NCI-H187 (cell line): Measurements from ENCODE around the gene RPS15.
A peak's percentile ranks its signal among the peaks of the same experiment; 100 is the strongest.

Source experiments
- DNase-seq, 2 experiments: peaks; one replicate each; lab custom pipeline; 2025; lab: John Stamatoyannopoulos, UW

RPS15 gene

GRCh38 chr19:1453525-1454364 is 15.5 kb downstream of the RPS15 start:
- no peak for DNase-seq

GRCh38 chr19:1455002-1455335 is 16.8 kb downstream of the RPS15 start:
- DNase-seq, result no peak

GRCh38 chr19:1455336-1456120 is 17.3 kb downstream of the RPS15 start:
- peak; percentile 96 to 97 for DNase-seq

GRCh38 chr19:1456121-1456900 is 18.1 kb downstream of the RPS15 start:
- DNase-seq, result no peak

GRCh38 chr19:1457031-1457739 is 19.0 kb downstream of the RPS15 start:
- no peak for DNase-seq

GRCh38 chr19:1457892-1458291 is 19.7 kb downstream of the RPS15 start:
- no peak for DNase-seq

- no peak for DNase-seq
Measured at GRCh38 chr19:1459479-1459878, 21.3 kb downstream of the RPS15 start.

- DNase-seq, result no peak
Measured at GRCh38 chr19:1460033-1460995, 22.1 kb downstream of the RPS15 start.

GRCh38 chr19:1461862-1462261 is 23.7 kb downstream of the RPS15 start:
- no peak for DNase-seq

- DNase-seq, result no peak
Measured at GRCh38 chr19:1465191-1466016, 27.2 kb downstream of the RPS15 start.

GRCh38 chr19:1466018-1466460 is 27.8 kb downstream of the RPS15 start:
- no peak for DNase-seq

- no peak for DNase-seq
Measured at GRCh38 chr19:1466461-1467214, 28.4 kb downstream of the RPS15 start.

- no peak for DNase-seq
Measured at GRCh38 chr19:1467215-1467489, 29.0 kb downstream of the RPS15 start.

GRCh38 chr19:1467490-1468273 is 29.5 kb downstream of the RPS15 start:
- no peak for DNase-seq

GRCh38 chr19:1468274-1468820 is 30.2 kb downstream of the RPS15 start:
- DNase-seq, result no peak

GRCh38 chr19:1468821-1469254 is 30.6 kb downstream of the RPS15 start:
- no peak for DNase-seq

- no peak for DNase-seq
Measured at GRCh38 chr19:1469255-1470054, 31.3 kb downstream of the RPS15 start.

GRCh38 chr19:1470055-1470304 is 31.8 kb downstream of the RPS15 start:
- DNase-seq, result no peak
